GM12873 (cell line): ENCODE measurements around the gene MCUB.

Experiments
- TF ChIP-seq, protein P1 (sequence below): IDR thresholded peaks from 2 replicates; pipeline ENCODE4 v1.5.1; 2012; ENCODE audit warnings: low read depth, mild to moderate bottlenecking, moderate library complexity, low read length, control low read depth; ENCODE audit not compliant: insufficient read depth; ENCODE audit errors: missing control alignments

Gene MCUB

DNA sequence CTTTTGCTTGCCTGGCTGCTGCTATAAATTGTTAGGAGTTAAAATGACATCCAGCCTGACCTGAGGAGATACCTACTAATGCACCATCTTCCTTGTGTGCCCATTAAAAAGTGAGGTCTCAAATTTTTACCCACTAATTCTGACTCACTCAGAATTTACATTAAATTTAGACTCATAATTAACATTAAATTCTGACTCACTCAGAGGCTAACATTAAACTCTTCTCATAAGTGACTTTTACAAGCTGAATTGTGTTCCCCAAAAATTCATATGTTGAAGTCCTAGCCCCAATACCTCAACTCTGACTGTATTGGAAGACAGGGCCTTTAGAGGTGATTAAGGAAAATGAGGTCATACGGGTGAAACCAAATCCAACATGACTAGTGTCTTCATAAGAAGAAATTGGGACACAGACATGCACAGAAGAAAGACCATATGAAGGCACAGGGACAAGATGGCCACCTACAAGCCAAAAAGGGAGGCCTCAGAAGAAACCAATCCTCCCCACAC, 131.4 kb downstream of the MCUB start:
- TF ChIP-seq, protein P1, sequence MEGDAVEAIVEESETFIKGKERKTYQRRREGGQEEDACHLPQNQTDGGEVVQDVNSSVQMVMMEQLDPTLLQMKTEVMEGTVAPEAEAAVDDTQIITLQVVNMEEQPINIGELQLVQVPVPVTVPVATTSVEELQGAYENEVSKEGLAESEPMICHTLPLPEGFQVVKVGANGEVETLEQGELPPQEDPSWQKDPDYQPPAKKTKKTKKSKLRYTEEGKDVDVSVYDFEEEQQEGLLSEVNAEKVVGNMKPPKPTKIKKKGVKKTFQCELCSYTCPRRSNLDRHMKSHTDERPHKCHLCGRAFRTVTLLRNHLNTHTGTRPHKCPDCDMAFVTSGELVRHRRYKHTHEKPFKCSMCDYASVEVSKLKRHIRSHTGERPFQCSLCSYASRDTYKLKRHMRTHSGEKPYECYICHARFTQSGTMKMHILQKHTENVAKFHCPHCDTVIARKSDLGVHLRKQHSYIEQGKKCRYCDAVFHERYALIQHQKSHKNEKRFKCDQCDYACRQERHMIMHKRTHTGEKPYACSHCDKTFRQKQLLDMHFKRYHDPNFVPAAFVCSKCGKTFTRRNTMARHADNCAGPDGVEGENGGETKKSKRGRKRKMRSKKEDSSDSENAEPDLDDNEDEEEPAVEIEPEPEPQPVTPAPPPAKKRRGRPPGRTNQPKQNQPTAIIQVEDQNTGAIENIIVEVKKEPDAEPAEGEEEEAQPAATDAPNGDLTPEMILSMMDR: no peak

DNA sequence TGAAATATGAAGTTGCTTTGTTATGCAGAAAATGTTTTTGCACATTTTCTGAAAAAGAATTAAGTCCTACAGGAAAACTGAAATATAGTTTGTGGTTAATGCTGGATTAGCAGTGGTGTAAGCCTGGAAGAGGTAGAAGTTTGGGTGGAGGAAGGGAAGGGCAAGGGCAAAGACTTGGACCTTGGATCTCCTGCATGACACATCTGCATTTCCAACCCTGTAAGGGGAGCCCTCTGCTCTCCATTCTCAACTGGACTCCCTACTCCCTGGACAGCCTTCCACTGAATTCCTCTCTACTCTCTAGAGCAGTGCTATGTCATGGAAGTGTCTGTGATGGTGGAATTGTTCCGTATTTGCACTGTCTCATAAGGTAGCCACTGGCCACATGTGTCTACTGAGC, 138.6 kb downstream of the MCUB start:
- TF ChIP-seq, protein P1: no peak

DNA sequence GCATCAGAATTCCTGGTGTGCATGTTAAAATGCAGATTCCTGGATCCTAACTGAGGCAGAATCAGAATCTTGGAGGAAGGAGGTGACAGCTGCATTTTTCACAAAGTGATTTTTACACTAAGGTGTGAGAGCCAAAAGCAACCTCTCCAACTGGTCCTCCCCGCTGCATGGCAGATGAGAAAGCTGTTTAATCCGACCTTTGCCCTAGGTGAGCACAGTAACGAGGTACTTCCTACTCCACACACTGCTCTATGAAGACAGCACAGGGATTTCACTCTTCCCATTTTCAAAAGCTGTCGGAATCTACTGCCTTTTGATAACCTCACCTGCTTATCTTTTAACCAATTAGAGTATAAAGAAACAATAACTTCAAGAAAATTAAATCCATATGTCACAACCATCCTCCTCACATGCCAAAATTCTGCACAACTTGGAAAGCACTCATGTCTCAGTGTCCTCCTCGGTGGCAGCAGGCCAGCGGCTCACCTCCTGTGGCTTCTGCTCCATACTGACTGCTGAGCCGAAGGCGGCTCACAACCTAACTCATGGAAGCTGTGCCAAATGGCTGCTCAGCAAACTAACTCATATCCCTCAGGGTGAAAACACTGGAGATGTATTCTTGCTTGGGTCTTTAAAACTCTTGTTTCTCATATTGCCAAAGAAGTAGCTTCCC, 139.6 kb downstream of the MCUB start:
- TF ChIP-seq, protein P1: no peak

DNA sequence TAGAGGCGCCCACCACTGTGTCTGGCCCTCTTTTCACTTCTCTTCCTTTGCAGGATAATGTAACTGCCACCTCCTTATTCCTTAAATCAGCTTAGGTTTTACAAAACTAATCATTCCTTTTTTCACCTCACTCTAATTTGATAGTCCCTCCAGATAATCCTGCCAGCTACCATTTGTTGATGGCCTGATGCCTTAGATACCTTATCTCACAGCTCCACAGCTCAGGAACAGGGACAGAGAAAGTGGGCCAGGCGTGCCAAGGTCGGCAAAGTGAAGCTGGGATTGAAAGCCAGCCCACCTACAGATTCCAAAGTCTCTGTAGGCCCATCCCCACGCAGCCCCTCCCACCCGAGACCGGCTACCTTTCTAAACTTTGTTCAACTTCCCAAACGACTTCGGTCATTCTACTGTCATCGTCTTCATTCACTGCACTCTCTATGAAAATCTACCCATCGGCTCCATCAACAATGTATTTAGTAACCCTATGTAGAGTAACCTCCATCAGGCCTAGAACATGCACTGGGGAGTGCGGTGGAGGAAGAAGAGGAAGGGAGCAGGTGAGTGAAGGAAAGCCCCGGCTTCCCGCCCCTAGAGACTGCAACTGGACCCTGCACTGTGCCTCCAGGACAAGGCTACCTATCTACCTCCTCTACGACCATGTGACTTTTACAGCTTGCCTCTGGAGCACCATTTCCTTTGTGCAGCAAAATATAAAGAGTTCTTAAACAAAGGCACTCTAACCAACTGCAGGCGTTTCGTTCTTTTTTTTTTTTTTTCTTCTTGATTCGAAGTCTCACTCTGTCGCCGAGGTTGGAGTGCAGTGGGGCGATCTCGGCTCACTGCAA, 141.7 kb downstream of the MCUB start:
- TF ChIP-seq, protein P1: no peak

DNA sequence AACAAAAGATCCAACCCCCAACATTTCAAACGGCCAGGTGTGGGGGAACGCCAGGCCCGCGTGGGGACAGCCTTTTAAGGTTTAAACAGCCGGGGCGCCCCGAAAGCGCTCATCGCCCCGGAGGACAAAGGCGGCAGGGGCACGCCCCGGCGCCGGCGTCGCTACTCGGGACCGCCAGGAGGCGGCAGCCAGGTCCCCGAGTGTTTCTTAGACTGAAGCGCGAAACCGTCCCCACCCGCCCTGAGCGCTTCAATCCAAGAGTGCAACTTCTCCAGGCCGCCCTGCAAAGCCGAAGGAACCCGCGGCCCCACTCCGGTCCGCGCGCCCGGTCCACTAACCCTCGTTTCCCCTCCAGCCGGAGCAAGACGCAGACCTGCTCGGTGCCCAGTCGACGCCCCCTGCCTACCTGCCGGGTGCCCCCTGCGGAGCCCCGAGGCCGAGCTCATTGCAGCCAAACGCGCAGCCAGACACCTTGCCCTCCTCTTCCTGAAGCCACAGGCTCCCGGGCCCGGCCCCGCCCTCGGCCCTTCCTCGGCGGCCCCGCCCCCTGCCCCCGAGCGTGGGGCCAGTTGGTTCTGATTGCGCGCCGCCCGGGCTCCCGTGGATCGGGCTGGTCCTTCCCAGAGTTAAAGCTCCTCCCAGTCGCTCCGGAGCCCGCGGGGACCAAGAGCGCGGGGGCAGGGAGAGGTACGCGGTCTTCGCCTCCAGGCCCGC, 143.1 kb downstream of the MCUB start, which contains the start of gene CASP6:
CASP6 (minus strand) TSS at position 496 of the 714 bp plus-strand sequence; CDS start at position 446, 50 bp downstream.
- TF ChIP-seq, protein P1: peak; percentile 74

DNA sequence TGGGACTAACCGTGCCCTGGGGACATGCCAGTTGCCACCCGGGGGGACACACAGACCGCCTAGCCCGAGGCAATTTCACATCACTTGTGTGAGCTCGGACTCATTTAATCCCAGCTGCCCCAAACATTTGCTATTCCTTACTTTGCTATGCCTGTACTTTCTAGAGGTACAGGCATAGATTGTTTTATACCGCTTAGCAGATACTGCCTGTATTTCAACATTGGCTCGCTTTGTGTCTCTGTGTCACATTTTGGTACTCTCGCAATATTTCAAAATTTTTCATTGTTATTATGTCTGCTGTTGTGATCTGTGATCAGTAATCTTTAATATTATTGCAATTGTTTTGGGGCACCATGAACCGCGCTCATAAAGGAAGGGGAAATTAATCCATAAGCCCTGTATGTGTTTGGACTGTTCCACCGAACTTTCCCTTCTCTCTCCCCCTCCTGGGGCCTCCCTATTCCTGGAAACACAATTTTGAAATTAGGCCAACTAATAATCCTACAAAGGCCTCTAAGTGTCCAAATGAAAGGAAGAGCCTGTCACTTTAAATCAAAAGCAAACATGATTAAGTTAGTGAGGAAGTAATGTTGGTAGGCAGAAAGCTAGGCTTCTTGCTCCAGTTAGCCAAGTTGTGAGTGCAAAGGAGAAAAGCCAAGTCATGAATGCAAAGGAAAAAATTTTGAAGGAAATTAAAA, 143.8 kb downstream of the MCUB start:
- TF ChIP-seq, protein P1: no peak

DNA sequence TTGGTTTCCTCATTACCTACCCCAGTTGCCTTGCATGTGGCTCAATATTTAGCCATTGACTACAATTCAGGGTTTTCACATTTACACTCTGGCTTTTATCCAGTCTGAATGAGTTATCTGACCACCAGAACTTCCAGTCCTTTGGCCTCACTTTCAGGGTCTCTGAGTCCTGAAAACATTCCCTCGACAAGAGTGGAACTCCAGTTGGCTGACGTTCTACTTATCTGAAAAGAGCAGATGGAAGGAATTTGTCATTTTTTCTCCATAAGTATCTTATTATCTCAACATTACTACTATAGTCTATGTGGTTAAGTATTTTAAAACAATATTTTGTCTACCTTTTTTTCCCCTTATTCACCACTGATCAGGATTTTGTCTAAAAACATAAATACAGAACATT, 148.4 kb downstream of the MCUB start:
- TF ChIP-seq, protein P1: no peak
